Common myeloid progenitor, CD34-positive (primary cell): Measurements from ENCODE around the gene EXOC6.

Experiments
- CTCF ChIA-PET: fragments of 350-600 bp; sonication (Branson Sonifier 250); formaldehyde crosslinking; loops from one replicate; lab custom pipeline; 2021; ENCODE audit warnings: antibody characterized with exemption; lab: Charles Lee
- POLR2A ChIA-PET: fragments of 350-600 bp; sonication (Branson Sonifier 250); formaldehyde crosslinking; loops from one replicate; lab custom pipeline; 2021; ENCODE audit warnings: antibody characterized with exemption; lab: Charles Lee
- DNase-seq, 3 donors: peaks; one replicate each; pipeline versions ENCODE4 v3.0.0 to v3.0.0-alpha.2; 2013
- H3K27ac ChIP-seq, 2 experiments: 1 replicate in 1 of 2; 2 replicates in 1 of 2; pipeline ENCODE4 v1.7.0; 2013; ENCODE audit warnings: inconsistent platforms in 2 of 2, low read length in 2 of 2, mild to moderate bottlenecking in 2 of 2, low read depth in 1 of 2, moderate library complexity in 1 of 2; ENCODE audit not compliant: severe bottlenecking in 2 of 2, insufficient read depth in 1 of 2, poor library complexity in 1 of 2
- H3K27me3 ChIP-seq, 5 experiments: replicated peaks in 2 of 5; 1 replicate in 3 of 5; 2 replicates in 2 of 5; pipeline versions ENCODE4 v1.6.1 to v1.7.0; 2013; ENCODE audit warnings: low read length in 4 of 5, mild to moderate bottlenecking in 2 of 5, moderate library complexity in 2 of 5, inconsistent platforms in 1 of 5; ENCODE audit not compliant: insufficient read depth in 5 of 5, control insufficient read depth in 4 of 5
- H3K36me3 ChIP-seq, 4 experiments: 1 replicate in 2 of 4; 2 replicates in 2 of 4; pipeline versions ENCODE4 v1.6.1 to v1.7.0; 2013; ENCODE audit warnings: low read length in 3 of 4, control low read depth in 1 of 4, mild to moderate bottlenecking in 1 of 4; ENCODE audit not compliant: control insufficient read depth in 4 of 4, insufficient read depth in 4 of 4
- H3K4me1 ChIP-seq, 4 experiments: 1 replicate in 3 of 4; 2 replicates in 1 of 4; pipeline versions ENCODE4 v1.6.1 to v1.7.1; 2013; ENCODE audit warnings: low read length in 3 of 4, mild to moderate bottlenecking in 3 of 4, control low read depth in 1 of 4, inconsistent platforms in 1 of 4, moderate library complexity in 1 of 4; ENCODE audit not compliant: control insufficient read depth in 4 of 4, insufficient read depth in 4 of 4; ENCODE audit errors: control extremely low read depth in 1 of 4
- H3K4me3 ChIP-seq, 7 experiments: 1 replicate in 4 of 7; 2 replicates in 3 of 7; pipeline versions ENCODE4 v1.5.1 to v1.7.0; 2013; ENCODE audit warnings: mild to moderate bottlenecking in 7 of 7, low read length in 6 of 7, moderate library complexity in 6 of 7, inconsistent platforms in 2 of 7, low read depth in 2 of 7, control low read depth in 1 of 7; ENCODE audit not compliant: insufficient read depth in 4 of 7, control insufficient read depth in 1 of 7; ENCODE audit errors: extremely low read depth in 1 of 7
- H3K9me3 ChIP-seq, 5 experiments: 1 replicate in 4 of 5; 2 replicates in 1 of 5; pipeline versions ENCODE4 v1.6.1 to v1.7.1; 2013; ENCODE audit warnings: low read length in 4 of 5, mild to moderate bottlenecking in 2 of 5, inconsistent platforms in 1 of 5, low read depth in 1 of 5, moderate library complexity in 1 of 5; ENCODE audit not compliant: control insufficient read depth in 4 of 5, insufficient read depth in 2 of 5; ENCODE audit errors: control extremely low read depth in 1 of 5
- WGBS: methylation state at CpG from one replicate; pipeline ENCODE4 v1.1.5; 2013; ENCODE audit not compliant: insufficient coverage; 5-methylcytosine and 5-hydroxymethylcytosine counted together

The EXOC6 gene

GRCh38 chr10:92811986-92812385 lies 36.3 kb upstream of the EXOC6 start:
- CTCF ChIA-PET = no interaction called here
- Histone ChIP-seq H3K9me3 (no peaks in the 10 kb centered on the region), H3K36me3 (no peaks in the 10 kb centered on the region), H3K27ac (no peak overlapping the region), H3K4me1 (peaks cover 0 to 4% (median 0%) of the 10 kb centered on the region in 4 experiments), H3K4me3 (no peak overlapping the region), H3K27me3 (no peaks in the 10 kb centered on the region)
- POLR2A ChIA-PET = no interaction called here
- no peak for DNase-seq
- WGBS = 100% methylated on average over 1 of the region's 1 CpG

GRCh38 chr10:92813979-92814378 lies 34.3 kb upstream of the EXOC6 start:
- no peak for DNase-seq
- Histone ChIP-seq H3K27me3 (no peaks in the 10 kb centered on the region), H3K4me1 (peaks cover 0 to 4% (median 0%) of the 10 kb centered on the region in 4 experiments), H3K36me3 (no peaks in the 10 kb centered on the region), H3K9me3 (no peaks in the 10 kb centered on the region), H3K4me3 (no peak overlapping the region), H3K27ac (no peak overlapping the region)
- 94% methylated on average over 3 of the region's 4 CpGs for WGBS
- ChIA-PET CTCF (interaction anchor here (0.6 to 1.3 kb wide), 3 partner anchors 18 to 112 kb away, joined by 3 read pairs; no protein-coding TSS in a partner anchor), POLR2A (no interaction called here)

- Histone ChIP-seq H3K27me3 (no peaks in the 10 kb centered on the region), H3K27ac (no peak overlapping the region), H3K4me3 (no peak overlapping the region), H3K9me3 (no peaks in the 10 kb centered on the region), H3K4me1 (peaks cover 0 to 4% (median 0%) of the 10 kb centered on the region in 4 experiments), H3K36me3 (no peaks in the 10 kb centered on the region)
- no peak for DNase-seq
- POLR2A ChIA-PET = interaction anchor here (0.8 kb wide), 1 partner anchor 12 kb away, joined by 3 read pairs; no protein-coding TSS in a partner anchor
- 83% methylated on average over 1 of the region's 2 CpGs for WGBS
- CTCF ChIA-PET = interaction anchor here (0.7 to 1.3 kb wide), 5 partner anchors 13 to 113 kb away, joined by 3 to 4 read pairs (median 3); no protein-coding TSS in a partner anchor
These were observed 33.5 kb upstream of the EXOC6 start for GRCh38 chr10:92814790-92815189.

- Histone ChIP-seq H3K27ac (no peak overlapping the region), H3K9me3 (no peaks in the 10 kb centered on the region), H3K4me1 (peaks cover 0 to 4% (median under 1%) of the 10 kb centered on the region in 4 experiments), H3K36me3 (no peaks in the 10 kb centered on the region), H3K4me3 (no peak overlapping the region), H3K27me3 (no peaks in the 10 kb centered on the region)
- no CpG with 5 or more reads among the region's 1 CpG for WGBS
- peak in 2 of 3 donors; percentile 58 to 70 for DNase-seq
- ChIA-PET POLR2A (no interaction called here), CTCF (no interaction called here)
These were observed 32.2 kb upstream of the EXOC6 start for GRCh38 chr10:92816091-92816531.

GRCh38 chr10:92822060-92822634 lies 26.2 kb upstream of the EXOC6 start:
- Histone ChIP-seq H3K9me3 (peaks cover 0 to 2% (median 0%) of the 10 kb centered on the region in 5 experiments), H3K4me3 (peak overlapping the region in 3 of 7 experiments; percentile 3 to 56 (median 30)), H3K27ac (peak overlapping the region; percentile 46 to 50), H3K27me3 (no peaks in the 10 kb centered on the region), H3K4me1 (peaks cover 6 to 30% (median 21%) of the 10 kb centered on the region in 4 experiments), H3K36me3 (no peaks in the 10 kb centered on the region)
- DNase-seq = peak; percentile 80 to 93 (median 90)
- CTCF ChIA-PET = interaction anchor here (0.7 to 2.3 kb wide), 25 partner anchors 13 to 569 kb away, joined by 3 to 12 read pairs (median 3); partner anchors contain the start of gene HHEX
- WGBS = 0% methylated on average over 2 of the region's 6 CpGs
- POLR2A ChIA-PET = interaction anchor here (2.5 kb wide), 1 partner anchor 132 kb away, joined by 16 read pairs; the partner anchor contains the start of gene HHEX

GRCh38 chr10:92822964-92823363 lies 25.4 kb upstream of the EXOC6 start:
- Histone ChIP-seq H3K9me3 (peaks cover 0 to 2% (median 0%) of the 10 kb centered on the region in 5 experiments), H3K4me1 (peaks cover 6 to 30% (median 21%) of the 10 kb centered on the region in 4 experiments), H3K36me3 (no peaks in the 10 kb centered on the region), H3K27ac (peak overlapping the region in 1 of 2 experiments; percentile 50), H3K27me3 (no peaks in the 10 kb centered on the region), H3K4me3 (peak overlapping the region in 1 of 7 experiments; percentile 16)
- WGBS = 25% methylated on average over 7 of the region's 9 CpGs
- POLR2A ChIA-PET = interaction anchor here (0.7 to 2.5 kb wide), 2 partner anchors 20 to 132 kb away, joined by 5 to 16 read pairs; partner anchors contain the start of gene HHEX
- peak; percentile 57 to 76 (median 67) for DNase-seq
- CTCF ChIA-PET = interaction anchor here (0.8 to 2.3 kb wide), 22 partner anchors 12 to 568 kb away, joined by 3 to 12 read pairs (median 3); partner anchors contain the start of gene HHEX

GRCh38 chr10:92826061-92826460 lies 22.3 kb upstream of the EXOC6 start:
- Histone ChIP-seq H3K4me3 (no peak overlapping the region), H3K27me3 (no peaks in the 10 kb centered on the region), H3K4me1 (peaks cover 6 to 38% (median 26%) of the 10 kb centered on the region in 4 experiments), H3K27ac (no peak overlapping the region), H3K36me3 (no peaks in the 10 kb centered on the region), H3K9me3 (peaks cover 0 to 2% (median 0%) of the 10 kb centered on the region in 5 experiments)
- 17% methylated on average over 2 of the region's 5 CpGs for WGBS
- CTCF ChIA-PET = no interaction called here
- POLR2A ChIA-PET = no interaction called here
- DNase-seq = no peak
